ENCODE results near the gene CHAD.

The CHAD gene

GRCh38 chr17:50468304-50469207, at the start of gene CHAD:
TSS of gene CHAD (minus strand) at chr17:50468880. CDS start at chr17:50468813, 67 bp downstream.
- DNase-seq, result no peak

GRCh38 chr17:50517504-50518383, 49.1 kb upstream of the CHAD start:
- DNase-seq, result no peak

GRCh38 chr17:50517011-50517410, 48.3 kb upstream of the CHAD start:
- DNase-seq, result no peak

DNA sequence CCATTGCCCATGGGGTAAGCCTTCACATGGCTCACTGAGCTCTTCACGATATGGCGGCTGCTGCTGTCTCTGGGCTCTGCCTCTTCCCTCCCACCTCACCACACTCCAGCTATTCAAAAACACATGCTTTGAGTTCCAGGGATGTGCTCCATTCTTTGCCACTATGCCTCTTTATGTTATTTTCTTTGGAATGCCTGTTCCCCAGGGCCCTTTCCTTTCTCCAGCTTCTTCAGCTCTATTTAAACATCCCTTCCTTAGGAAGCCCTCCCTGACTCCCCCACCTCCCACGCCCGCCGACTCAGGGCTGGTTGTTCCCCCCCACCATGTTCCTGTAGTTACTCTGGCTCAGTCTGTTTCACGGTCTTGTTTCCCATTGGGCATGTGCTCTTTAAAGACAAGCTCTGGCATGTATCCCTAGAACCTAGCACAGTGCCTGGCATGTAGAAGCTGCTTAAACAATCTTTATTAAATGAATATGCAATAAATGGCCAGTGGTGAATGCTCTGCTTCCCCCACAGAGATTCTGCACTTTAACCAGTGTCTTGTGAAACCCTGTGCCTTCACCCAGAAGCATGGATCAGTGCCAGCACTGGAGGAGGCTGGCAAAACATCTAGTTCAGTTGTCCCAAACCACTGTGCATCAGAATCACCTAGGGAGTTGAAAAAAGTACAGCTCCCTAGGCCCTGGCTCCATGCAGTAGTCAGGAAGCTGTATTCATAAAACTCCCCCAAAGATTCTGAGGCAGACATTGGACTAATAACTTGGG, 46.4 kb upstream of the CHAD start:
- no peak for DNase-seq

DNA sequence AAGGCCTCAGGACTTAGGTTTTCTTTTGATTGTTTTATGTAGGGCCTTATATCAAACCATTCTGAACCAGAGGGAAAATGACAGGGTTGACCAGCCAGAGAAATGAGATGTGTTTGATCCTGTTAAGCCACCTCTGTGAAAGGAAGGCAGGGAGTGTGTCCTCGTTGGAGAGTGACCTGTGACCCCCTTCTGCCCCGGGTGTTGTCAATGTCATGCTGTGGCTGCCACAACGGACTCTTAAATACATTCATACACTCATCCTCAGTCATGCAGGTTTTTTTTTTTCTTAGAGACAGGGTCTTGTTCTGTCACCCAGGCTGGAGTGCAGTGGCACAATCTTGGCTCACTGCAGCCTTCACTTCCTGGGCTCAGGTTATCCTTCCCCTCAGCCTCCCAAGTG, 45.7 kb upstream of the CHAD start:
- no peak for DNase-seq

- DNase-seq, result no peak
These were observed 44.8 kb upstream of the CHAD start for GRCh38 chr17:50513495-50513894.

GRCh38 chr17:50511058-50511457, 42.4 kb upstream of the CHAD start:
- DNase-seq, result no peak

- no peak for DNase-seq
These were observed 40.1 kb upstream of the CHAD start for GRCh38 chr17:50508573-50509460.

DNA sequence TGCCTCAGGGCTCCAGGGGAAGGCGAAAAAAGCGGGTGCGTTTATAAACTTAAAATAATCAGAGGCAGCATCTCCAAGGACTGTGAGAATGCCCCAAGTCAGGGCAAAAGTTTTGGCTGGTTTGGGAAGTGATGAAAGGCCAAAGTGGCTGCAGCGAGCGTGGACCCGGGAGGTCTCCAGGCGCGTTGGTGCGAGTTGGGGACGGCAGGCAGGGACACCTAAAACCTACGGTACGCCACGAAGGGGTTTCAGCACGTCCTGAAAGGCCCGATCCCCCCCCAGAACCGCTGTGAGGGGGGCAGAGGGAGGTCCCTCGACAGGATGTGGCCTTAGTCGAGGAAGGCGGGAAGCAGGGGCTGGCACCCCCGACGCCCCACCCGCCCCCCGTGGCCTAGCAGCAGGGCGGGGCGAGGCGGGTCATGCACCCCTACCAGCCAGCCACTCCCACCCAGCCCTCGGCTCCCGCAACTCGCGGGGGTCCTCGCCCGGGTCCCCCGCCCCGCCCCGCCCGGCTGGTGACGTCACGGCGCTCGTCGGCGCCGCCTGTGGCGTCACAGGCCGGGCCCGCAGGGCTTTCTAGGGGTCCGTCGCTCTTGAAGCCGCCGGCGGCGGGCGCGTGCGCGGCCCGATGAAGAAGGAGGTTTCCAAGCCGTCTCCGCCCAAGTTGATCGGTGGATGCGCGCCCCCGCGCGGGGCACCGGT, 39.3 kb upstream of the CHAD start, which contains the start of gene MYCBPAP:
Gene MYCBPAP, plus strand, starts transcription at position 569 of the 702 bp plus-strand sequence. CDS start 236 bp downstream, outside the sequence.
- DNase-seq, result no peak

DNA sequence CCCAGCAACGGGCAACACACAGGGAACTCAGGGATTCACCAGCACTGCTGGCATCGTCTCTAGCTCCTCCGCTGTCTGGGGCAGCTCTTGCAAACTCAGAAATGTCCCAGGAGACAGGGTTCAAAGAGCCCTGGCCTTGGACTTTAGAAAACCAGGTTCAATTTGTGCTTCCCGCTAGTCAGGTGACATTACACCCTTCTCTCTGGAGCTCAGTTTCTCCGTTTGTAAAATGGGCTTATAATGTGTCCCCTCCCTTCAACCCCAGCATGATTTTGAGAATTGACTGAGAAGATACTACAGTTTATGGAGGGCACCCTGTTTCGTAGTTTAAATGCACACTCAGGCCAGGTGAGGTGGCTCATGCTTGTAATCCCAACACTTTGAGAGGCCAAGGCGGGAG, 37.6 kb upstream of the CHAD start:
- no peak for DNase-seq

- DNase-seq, result no peak
These were observed 37.0 kb upstream of the CHAD start for GRCh38 chr17:50505591-50506130.

- DNase-seq, result no peak
These were observed 33.8 kb upstream of the CHAD start for GRCh38 chr17:50502301-50502990.

DNA sequence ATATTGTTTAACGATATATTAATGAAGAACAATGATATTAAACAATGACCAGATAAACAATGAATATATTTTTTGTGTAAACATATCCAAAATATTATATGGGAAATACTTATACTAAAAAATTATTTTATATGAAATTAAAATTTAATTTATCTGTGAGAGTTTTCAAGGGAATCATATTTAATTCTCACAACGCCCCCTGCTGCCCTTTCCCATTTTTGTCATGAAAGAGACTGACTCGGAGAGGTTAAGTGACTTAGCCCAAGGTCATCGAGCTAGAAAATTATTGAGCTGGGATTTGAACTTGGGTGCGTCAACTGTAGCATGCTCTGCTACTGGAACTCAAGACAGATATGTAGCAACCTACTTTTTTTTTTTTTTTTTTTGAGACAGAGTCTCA, 32.4 kb upstream of the CHAD start:
- no peak for DNase-seq

- no peak for DNase-seq
These were observed 31.0 kb upstream of the CHAD start for GRCh38 chr17:50499721-50500120.

DNA sequence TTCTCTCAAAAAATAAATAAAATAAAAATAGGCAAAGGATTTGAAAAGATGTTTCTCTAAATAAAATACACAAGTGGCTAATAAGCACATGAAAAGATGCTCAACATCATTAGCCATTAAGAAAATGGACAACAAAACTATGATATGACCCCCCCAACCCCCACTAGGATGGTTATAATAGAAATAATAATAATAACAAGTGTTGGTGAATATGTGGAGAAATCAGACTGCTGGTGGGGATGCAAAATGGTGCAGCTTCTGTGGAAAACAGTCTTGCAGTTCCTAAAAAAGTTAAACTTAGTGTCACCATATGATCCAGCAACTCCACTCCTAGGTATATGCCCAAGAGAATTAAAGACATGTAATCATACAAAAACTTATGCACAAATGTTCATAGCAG, 30.6 kb upstream of the CHAD start:
- no peak for DNase-seq

DNA sequence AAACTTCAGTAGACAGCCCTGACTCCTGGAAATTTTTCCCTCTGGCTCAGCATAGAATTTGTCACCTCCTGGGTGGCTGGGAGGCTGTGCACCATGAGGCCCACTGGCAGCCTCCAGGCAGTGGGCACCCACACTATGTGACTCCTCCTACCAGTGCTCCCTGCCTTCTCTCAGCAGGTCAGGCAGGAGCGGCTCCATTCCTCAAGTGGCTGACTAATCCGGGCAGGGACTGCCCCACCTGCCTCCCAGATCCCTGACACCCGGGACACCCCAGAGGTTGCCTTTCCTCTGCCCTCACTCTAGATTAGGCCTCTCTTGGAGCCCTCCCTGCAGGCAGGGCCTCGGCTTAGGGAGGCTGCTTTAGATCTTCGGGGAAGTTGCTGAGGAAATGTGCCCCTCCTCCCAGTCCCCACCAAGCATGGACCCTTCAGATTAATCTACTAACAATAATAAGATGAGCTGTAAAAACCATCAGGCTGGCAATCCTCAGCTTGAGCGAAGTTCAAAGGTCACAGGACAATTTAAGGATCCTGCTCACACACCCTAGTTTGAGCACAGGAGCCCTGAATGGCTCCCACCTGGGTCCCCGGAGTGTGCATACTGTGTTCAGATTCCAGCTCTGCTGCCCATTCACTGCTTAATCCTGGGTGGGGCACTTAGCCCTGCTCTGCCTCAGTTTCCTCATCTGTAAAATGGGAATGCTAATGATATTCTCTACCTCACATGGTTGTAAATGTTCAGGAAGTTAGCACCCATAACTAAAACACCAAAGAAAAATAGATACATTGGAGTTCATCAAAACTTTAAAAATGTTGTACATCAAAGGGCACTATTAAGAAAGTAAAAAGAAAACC, 29.6 kb upstream of the CHAD start:
- DNase-seq, result no peak

DNA sequence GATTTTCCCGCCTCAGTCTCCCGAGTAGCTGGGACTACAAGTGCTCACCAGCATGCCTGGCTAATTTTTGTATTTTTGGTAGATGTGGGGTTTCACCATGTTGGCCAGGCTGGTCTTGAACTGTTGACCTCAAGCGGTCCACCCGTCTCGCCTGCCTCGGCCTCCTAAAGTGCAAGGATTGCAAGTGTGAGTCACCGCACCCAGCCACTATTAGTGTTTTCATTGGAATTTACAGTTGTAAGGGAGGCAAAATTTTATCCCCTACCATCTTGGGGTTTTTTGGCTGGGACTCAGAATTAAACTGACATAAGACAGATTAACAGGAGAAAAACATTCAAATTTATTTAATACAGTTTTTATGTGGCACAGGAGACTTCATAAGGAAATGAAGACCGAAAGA, 27.2 kb upstream of the CHAD start:
- DNase-seq, result no peak

DNA sequence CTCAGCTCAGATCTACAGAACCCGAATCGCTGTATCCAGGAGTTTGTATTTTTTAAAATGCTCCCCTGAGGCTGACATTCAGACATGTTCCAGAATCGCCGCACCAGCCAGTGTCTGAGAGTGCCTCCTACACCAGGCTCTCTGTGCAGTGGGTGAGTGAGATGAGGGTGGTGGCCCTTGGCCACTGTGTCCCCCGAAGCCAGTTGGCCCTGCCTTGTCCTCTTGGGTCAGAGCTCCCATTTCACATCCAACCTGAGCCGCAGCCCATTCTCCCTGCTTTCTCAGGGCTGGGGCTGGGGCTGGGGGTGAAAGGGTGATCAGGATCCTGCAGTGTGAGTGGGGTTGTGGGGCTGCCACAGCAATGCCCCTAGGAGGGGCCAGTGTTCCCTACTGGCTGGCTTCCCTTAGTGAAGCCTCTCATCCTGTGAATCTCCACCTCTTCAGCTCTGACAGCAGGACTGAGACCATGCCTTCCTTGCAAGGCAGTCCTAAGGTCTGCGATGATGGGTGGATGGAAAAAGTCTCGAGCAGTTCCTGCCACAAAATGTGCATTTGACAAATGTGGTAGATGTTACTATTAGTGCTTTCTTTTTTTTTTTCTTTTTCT, 26.6 kb upstream of the CHAD start:
- DNase-seq, result no peak

- DNase-seq, result no peak
These were observed 25.1 kb upstream of the CHAD start for GRCh38 chr17:50493744-50494143.

Measured in amniotic stem cell (primary cell).